ES-I3 (cell line): ENCODE results near the gene UBAC2.

Experiments used
- H3K36me3 ChIP-seq: 2 replicates; pipeline ENCODE4 v1.6.1; 2013; ENCODE audit warnings: mild to moderate bottlenecking, low read length, control low read depth, moderate library complexity; ENCODE audit not compliant: insufficient read depth
- H3K4me1 ChIP-seq: 2 replicates; pipeline ENCODE4 v1.6.1; 2013; ENCODE audit warnings: mild to moderate bottlenecking, control low read depth, low read length; ENCODE audit not compliant: insufficient read depth
- H3K9ac ChIP-seq: 2 replicates; pipeline ENCODE4 v1.6.1; 2013; ENCODE audit warnings: low read depth, mild to moderate bottlenecking, low read length, moderate library complexity
- H3K9me3 ChIP-seq: 2 replicates; pipeline ENCODE4 v1.6.1; 2013; ENCODE audit warnings: mild to moderate bottlenecking, low read length, moderate library complexity; ENCODE audit not compliant: control insufficient read depth, insufficient read depth

UBAC2 gene

DNA sequence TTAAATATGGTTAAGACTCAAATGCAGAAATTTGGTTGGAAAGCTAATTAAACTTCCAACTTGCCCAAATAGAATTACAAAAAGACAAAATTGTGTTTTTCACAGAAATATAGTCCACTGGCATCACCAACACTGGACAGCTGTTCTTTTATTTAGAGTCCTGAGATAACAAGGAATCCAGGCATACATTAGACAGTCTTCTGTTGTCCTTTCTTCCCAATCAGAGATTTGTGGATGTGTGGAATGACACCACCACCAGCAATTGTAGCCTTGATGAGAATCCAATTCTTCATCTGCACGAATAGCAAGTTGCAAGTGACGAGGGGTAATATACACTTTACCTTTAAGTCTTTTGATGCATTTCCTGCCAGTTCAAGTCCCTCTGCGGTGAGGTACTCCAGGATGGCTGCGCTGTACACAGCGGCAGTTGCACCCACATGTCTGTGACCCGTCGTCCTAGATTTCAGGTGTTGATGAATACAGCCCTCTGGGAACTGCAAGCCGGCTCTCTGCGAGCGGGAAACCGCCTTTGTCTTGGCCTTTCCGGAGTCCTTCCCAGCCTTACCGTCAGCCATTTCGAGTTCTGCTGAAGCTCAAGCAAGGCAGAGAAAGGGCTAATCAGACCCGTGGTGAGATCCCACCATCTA, 14.7 kb downstream of the UBAC2 start:
- Histone ChIP-seq H3K36me3 (no peaks in the 10 kb centered on the region), H3K9ac (no peak overlapping the region), H3K4me1 (peaks cover 17% of the 10 kb centered on the region), H3K9me3 (no peaks in the 10 kb centered on the region)

GRCh38 chr13:99217461-99218110, 16.9 kb downstream of the UBAC2 start:
- Histone ChIP-seq H3K9me3 (no peaks in the 10 kb centered on the region), H3K36me3 (no peaks in the 10 kb centered on the region), H3K4me1 (peaks cover 17% of the 10 kb centered on the region), H3K9ac (no peak overlapping the region)

DNA sequence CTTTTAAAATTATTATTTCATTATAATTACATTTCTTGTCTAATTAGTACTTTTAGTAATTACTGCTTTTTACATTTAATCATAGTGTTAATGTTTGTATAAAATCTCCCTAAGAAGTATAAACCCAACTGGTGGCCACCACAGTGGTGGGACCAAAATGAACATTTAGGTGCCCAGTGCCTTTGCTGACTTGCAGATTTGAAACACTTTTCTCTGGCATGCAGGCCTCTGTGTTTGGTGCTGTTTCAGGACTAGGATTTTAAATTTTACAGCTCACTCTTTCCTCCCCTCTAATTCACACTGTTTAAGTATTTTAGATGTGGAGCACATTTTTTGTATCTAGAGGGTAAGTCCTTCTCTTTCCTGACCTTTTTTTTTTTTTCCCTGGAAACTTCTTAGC, 17.5 kb downstream of the UBAC2 start:
- H3K36me3 ChIP-seq: no peaks in the 10 kb centered on the region
- no peak overlapping the region for H3K9ac ChIP-seq
- peaks cover 17% of the 10 kb centered on the region for H3K4me1 ChIP-seq
- no peaks in the 10 kb centered on the region for H3K9me3 ChIP-seq

DNA sequence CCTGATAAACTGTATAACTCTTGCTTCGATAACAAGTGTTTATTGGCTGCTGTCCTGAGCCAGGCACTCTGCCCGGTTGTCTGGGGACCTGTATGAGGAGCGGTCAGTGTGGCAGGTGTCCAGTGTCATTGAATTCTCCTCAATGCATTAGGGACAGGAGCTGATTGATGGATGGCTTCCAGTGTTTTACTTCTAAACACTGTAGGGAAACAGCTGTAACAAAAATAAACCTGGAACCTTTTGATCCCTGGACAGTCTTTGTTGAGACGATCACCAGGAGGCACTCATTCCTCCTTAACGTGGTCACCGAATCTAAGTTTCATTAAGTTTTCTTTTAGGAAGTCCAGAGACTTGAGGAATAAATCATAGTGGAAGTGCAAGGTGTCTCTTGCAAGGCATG, 17.9 kb downstream of the UBAC2 start:
- Histone ChIP-seq H3K9me3 (no peaks in the 10 kb centered on the region), H3K36me3 (no peaks in the 10 kb centered on the region), H3K9ac (no peak overlapping the region), H3K4me1 (peaks cover 17% of the 10 kb centered on the region)

DNA sequence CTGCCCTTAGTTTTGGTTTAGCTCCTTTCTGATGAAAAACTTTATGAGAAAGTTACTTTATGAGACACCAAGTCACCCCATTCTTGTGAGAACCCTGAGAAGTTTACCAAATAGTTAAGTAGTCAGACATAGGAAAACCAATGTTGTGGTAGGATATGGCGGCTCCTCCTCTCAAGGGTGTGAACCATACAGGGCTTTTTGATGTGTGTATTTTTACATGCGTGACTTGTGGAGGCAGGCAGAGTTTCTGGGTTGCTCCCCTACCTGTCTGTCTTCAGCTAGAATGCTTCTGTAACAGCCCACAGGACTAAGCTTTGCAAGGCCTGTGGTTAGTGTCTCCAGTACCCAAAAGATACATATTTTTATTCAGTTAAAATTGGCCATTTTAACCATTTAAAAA, 18.3 kb downstream of the UBAC2 start:
- H3K36me3 ChIP-seq: no peaks in the 10 kb centered on the region
- no peak overlapping the region for H3K9ac ChIP-seq
- no peaks in the 10 kb centered on the region for H3K9me3 ChIP-seq
- H3K4me1 ChIP-seq: peaks cover 15% of the 10 kb centered on the region

- Histone ChIP-seq H3K9me3 (no peaks in the 10 kb centered on the region), H3K4me1 (peaks cover 2% of the 10 kb centered on the region; the same call in 1 of the 2 replicates), H3K9ac (no peak overlapping the region), H3K36me3 (no peaks in the 10 kb centered on the region)
Observed at GRCh38 chr13:99220199-99220935, 19.7 kb downstream of the UBAC2 start.

DNA sequence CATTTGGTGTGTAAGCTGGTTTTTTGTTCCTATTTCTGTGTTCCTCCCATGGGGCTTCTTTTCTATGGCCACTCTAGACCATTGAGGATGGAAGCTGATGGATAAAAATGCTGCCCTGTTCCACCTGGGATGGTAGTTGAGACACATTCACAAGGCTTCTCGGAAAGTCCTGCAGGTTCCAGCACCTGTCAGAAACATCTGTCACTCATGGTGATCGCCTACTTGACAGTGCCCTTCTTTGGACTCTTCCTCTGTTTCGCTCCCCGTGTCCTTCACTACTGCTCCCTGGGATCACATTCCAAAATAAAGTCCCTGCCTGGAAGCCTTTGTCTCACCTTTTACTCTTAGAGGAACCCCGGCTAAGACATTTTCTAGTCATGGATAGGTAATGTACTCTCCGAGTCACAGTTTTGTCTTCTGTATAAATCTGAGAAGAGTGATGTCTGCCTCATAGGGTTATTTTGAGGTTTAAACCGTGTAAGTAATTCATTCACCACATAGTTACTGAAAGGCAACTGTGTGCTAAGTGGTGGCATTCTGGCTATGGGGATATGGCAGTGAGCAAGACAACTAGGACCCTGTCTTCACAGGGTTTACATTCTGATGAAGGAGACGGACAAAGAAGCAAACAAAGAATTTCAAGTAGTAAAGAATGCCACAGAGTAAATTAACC, 21.0 kb downstream of the UBAC2 start:
- Histone ChIP-seq H3K4me1 (no peaks in the 10 kb centered on the region), H3K9ac (no peak overlapping the region), H3K36me3 (no peaks in the 10 kb centered on the region), H3K9me3 (no peaks in the 10 kb centered on the region)

DNA sequence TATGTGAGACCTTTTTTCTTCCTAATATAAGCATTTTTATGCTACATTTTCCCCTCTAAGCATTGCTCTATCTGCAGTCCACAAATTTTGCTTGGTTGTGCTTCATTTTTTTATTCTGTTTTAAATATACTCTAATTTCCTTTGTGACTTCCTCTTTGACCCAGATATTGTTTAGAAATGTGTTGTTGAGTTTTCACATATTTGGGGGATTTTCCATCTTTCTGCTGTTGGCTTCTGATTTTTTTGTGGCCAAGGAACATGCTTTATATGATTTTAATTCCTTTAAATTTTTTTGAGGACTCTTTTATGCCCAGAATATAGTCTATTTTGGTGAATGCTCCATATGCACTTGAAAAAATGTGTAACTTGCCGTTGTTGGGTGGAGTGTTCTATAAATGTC, 22.9 kb downstream of the UBAC2 start:
- no peak overlapping the region for H3K9ac ChIP-seq
- no peaks in the 10 kb centered on the region for H3K36me3 ChIP-seq
- no peaks in the 10 kb centered on the region for H3K9me3 ChIP-seq
- no peaks in the 10 kb centered on the region; the same call in 1 of the 2 replicates for H3K4me1 ChIP-seq

- no peaks in the 10 kb centered on the region for H3K36me3 ChIP-seq
- H3K4me1 ChIP-seq: no peaks in the 10 kb centered on the region; the same call in 1 of the 2 replicates
- no peak overlapping the region for H3K9ac ChIP-seq
- no peaks in the 10 kb centered on the region for H3K9me3 ChIP-seq
Observed at GRCh38 chr13:99224021-99224420, 23.4 kb downstream of the UBAC2 start.

DNA sequence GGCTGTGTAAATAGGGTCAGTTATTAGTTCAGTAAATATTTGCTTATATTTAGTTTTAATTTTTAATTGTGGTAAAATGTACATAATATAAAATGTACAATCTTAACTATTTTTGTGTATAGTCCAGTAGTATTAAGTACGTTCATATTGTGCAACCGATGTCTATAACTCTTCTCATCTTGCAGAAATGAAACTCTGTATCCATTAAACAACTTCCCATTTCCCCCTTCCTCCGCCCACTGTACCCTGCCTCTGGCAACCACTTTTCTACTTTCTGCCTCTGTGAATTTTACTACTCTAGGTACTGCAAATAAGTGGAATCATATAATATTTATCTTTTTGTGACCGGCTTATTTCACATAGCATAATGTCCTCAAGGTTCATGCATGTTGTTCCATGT, 24.4 kb downstream of the UBAC2 start:
- no peaks in the 10 kb centered on the region for H3K36me3 ChIP-seq
- no peaks in the 10 kb centered on the region; the same call in 1 of the 2 replicates for H3K4me1 ChIP-seq
- no peak overlapping the region for H3K9ac ChIP-seq

DNA sequence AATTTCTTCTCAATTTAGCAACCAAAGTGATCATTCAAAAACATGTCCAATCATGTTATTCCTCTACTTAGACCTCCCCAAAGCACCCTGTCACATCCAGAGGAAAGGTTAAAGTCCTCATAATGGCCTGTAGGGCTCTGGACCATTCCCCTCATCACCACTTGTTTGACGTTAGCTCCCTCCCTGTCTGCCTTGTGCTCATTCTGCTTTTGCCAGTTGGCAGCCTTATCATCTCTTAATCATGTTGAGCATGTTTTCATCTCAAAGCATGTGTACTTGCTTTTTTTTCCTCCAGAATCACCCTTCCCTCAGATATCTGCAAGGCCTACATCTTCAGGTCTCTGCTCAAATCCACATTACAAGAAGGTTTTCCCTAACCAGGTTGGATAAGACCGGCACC, 25.9 kb downstream of the UBAC2 start:
- Histone ChIP-seq H3K4me1 (no peaks in the 10 kb centered on the region; the same call in 1 of the 2 replicates), H3K36me3 (no peaks in the 10 kb centered on the region), H3K9ac (no peak overlapping the region), H3K9me3 (no peaks in the 10 kb centered on the region)

More for the DNA sequence above, 24.4 kb downstream of the UBAC2 start:
- H3K9me3 ChIP-seq: no peaks in the 10 kb centered on the region

DNA sequence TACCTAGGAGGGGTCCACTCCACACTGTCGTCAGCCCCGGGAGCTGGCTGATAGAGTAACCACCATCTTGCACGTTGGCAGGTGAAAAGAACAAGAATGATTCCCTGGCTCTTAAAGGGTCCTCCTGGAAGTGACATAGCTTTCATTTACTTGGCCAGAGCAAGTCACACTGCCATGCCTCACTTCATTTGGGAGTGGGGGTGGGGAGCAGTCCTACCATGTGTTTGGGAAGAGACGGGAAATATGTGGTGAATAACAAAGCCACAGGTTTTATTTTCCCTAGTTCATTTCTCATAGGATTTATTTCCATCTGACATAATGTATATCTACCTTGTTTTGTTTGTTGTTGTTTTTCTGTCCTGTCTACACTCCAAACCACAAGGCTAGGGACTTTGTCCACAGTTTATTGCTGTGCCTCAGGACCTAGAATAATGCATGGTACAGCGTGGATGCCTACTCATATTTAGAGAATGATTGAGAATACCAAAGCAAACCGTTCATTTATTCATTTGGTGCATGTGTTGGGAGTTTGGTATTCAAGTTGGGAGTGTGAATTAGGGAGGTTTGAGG, 26.8 kb downstream of the UBAC2 start:
- Histone ChIP-seq H3K9ac (no peak overlapping the region), H3K4me1 (no peaks in the 10 kb centered on the region; the same call in 1 of the 2 replicates), H3K36me3 (no peaks in the 10 kb centered on the region), H3K9me3 (no peaks in the 10 kb centered on the region)

GRCh38 chr13:99227909-99228688, 27.4 kb downstream of the UBAC2 start:
- Histone ChIP-seq H3K4me1 (no peaks in the 10 kb centered on the region; the same call in 1 of the 2 replicates), H3K36me3 (no peaks in the 10 kb centered on the region), H3K9ac (no peak overlapping the region), H3K9me3 (no peaks in the 10 kb centered on the region)
